Transverse colon (tissue), 4 donors: ENCODE measurements around the gene SDS. TPM values are rescaled to one million over a fixed set of nuclear protein-coding genes. Genes with fewer than 3 reads are reported as not detected.

Experiments used
- DNase-seq: peaks from one replicate; pipeline ENCODE4 v3.0.0-alpha.2; 2019
- H3K27ac ChIP-seq, 4 donors: fragments of 200-600 bp; sonication (generic); 2 replicates each; pipeline ENCODE4 v1.5.1; 2016 to 2018; ENCODE audit warnings: inconsistent platforms in 4 of 4
- H3K27me3 ChIP-seq: fragments of 200-600 bp; sonication (generic); 2 replicates; pipeline ENCODE4 v1.5.1; 2017; ENCODE audit warnings: inconsistent platforms
- H3K36me3 ChIP-seq, 4 donors: fragments of 200-600 bp; sonication (generic); 2 replicates each; pipeline ENCODE4 v1.5.1; 2017 to 2019; ENCODE audit warnings: inconsistent platforms in 4 of 4
- H3K4me1 ChIP-seq, 4 donors: fragments of 200-600 bp; sonication (generic); 2 replicates each; pipeline ENCODE4 v1.5.1; 2017 to 2020; ENCODE audit warnings: inconsistent platforms in 4 of 4
- H3K4me3 ChIP-seq, 4 donors: fragments of 200-600 bp; sonication (generic); 1 replicate in 1 of 4; 2 replicates in 3 of 4; pipeline versions ENCODE4 v1.5.1 to v1.6.1; 2017 to 2019; ENCODE audit warnings: inconsistent platforms in 4 of 4
- H3K9me3 ChIP-seq, 2 donors: fragments of 200-600 bp; sonication (generic); 2 replicates each; pipeline ENCODE4 v1.5.1; 2017 to 2019; ENCODE audit warnings: inconsistent platforms in 2 of 2
- CTCF ChIP-seq, 5 experiments: fragments of 200-600 bp in 3 of 5; fragments of 450-650 bp in 2 of 5; sonication (generic) in 3 of 5; IDR thresholded peaks; 1 replicate in 2 of 5; 2 replicates in 3 of 5; pipeline ENCODE4 v1.5.1; 2016 to 2017; ENCODE audit warnings: antibody characterized with exemption in 5 of 5, inconsistent platforms in 3 of 5, mild to moderate bottlenecking in 2 of 5, moderate library complexity in 1 of 5
- EP300 ChIP-seq: sonication (generic); formaldehyde crosslinking; IDR thresholded peaks from one replicate; pipeline ENCODE4 v1.6.1; 2017; ENCODE audit warnings: antibody characterized with exemption, low read depth
- POLR2A ChIP-seq: fragments of 450-650 bp; IDR thresholded peaks from one replicate; pipeline ENCODE4 v1.6.1; 2016; ENCODE audit warnings: antibody characterized with exemption, mild to moderate bottlenecking, moderate library complexity
- POLR2AphosphoS5 ChIP-seq, 3 donors: sonication (generic); formaldehyde crosslinking; IDR thresholded peaks; one replicate each; pipeline ENCODE4 v1.6.1; 2016; ENCODE audit warnings: antibody characterized with exemption in 3 of 3
- WGBS, 2 donors: methylation state at CpG; one replicate each; pipeline ENCODE4 v1.1.5; 2018; ENCODE audit warnings: low coverage in 1 of 2; 5-methylcytosine and 5-hydroxymethylcytosine counted together
- in situ Hi-C, 4 donors: fragments of 200-750 bp; cut with MboI; loops; one replicate each; pipeline versions ENCODE4 v1.15.0 to v1.15.1; 2017; ENCODE audit warnings: low sequenced_read_pairs in 3 of 4, low pct_ligation_motif_present in 1 of 4, low pct_unique_long_range_greater_than_20kb in 1 of 4
- intact Hi-C: fragments of 100-400 bp; cut with DNase I; formaldehyde crosslinking; loops from one replicate; pipeline ENCODE4 v1.15.1; 2023; ENCODE audit warnings: low total_unique reads
- total RNA-seq, 4 donors: library from RNA; depleted of rRNA; stranded (reverse); fragments of >200 nt; gene quantifications; one replicate each; pipeline ENCODE4 v1.1.0, GENCODE V29; 2016

Gene SDS
- total RNA-seq, 4 donors from 2014 or later, result 1.2 to 7.1 (median 5.7) TPM; not detected in 1

- 65 to 72% methylated on average over 5 to 7 of the region's 7 CpGs for WGBS, 2 donors
- no peak for DNase-seq
- intact Hi-C loops (no loop called here), in situ Hi-C loops (loop anchor here in 2 of 4 donors (25.0 kb wide), 1 partner anchor 472 kb away; no protein-coding TSS in a partner anchor)
- no peaks in the 10 kb centered on the region for H3K4me1 ChIP-seq
- no peak overlapping the region for H3K4me3 ChIP-seq
- no peak for TF ChIP-seq POLR2AphosphoS5 (IDR thresholded peaks at IDR 0.05)
- no peak for TF ChIP-seq EP300
- no peak for TF ChIP-seq POLR2A
- TF ChIP-seq CTCF (IDR thresholded peaks at IDR 0.05), result no peak
- no peak overlapping the region for H3K27ac ChIP-seq
- no peaks in the 10 kb centered on the region for H3K27me3 ChIP-seq
- no peaks in the 10 kb centered on the region for H3K9me3 ChIP-seq
- no peaks in the 10 kb centered on the region for H3K36me3 ChIP-seq
Measured at GRCh38 chr12:113440336-113440735, 36.6 kb upstream of the SDS start.

DNA sequence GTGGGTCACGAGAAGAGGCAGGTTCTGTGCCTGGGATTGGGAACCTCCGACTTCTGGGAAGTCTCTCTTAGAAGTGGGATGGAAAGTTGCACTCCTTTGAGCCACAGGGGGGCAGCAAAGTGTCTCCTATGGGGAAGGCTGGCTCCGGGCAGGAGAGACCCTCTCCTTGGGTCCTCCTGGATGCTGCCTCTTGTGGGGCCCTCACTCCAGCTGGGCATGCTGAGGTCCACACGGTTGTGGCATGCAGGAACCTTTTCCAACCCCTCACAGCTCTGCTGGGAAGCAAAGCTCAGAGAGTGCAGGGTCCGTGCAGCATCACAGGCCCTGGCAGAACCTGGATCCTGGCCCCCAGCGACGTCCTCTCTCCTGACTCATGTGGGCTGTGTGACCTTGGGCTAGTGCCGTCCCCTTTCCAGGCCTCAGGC is 35.9 kb upstream of the SDS start:
- H3K36me3 ChIP-seq, result no peaks in the 10 kb centered on the region
- 29 to 60% methylated on average over 4 to 8 of the region's 8 CpGs for WGBS, 2 donors
- DNase-seq, result no peak
- no peak overlapping the region for H3K4me3 ChIP-seq
- no peaks in the 10 kb centered on the region for H3K27me3 ChIP-seq
- no peaks in the 10 kb centered on the region for H3K4me1 ChIP-seq
- in situ Hi-C loops (loop anchor here in 2 of 4 donors (10.0 to 25.0 kb wide), 2 partner anchors 245 to 473 kb away; no protein-coding TSS in a partner anchor), intact Hi-C loops (no loop called here)
- TF ChIP-seq POLR2AphosphoS5 (IDR thresholded peaks at IDR 0.05), result no peak
- peak in 4 of 5 experiments; percentile 23 to 41 (median 34) for TF ChIP-seq CTCF (IDR thresholded peaks at IDR 0.05)
- no peak for TF ChIP-seq EP300
- no peaks in the 10 kb centered on the region for H3K9me3 ChIP-seq
- H3K27ac ChIP-seq, result no peak overlapping the region

DNA sequence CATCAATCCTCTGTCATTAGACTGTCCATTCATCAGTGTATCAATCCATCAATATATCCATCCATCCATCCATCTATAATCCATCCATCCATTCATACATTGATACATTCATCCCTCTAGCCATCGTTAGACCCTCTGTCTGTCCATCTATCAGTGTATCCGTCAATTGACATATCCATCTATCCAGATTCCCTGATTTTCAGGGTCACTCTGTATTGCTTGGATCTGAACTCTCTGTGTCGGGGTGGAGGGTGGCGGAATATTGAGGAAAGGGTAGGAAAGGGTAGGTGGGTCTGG is 35.6 kb upstream of the SDS start:
- 37 to 70% methylated on average over 3 to 4 of the region's 4 CpGs for WGBS, 2 donors
- in situ Hi-C loops, result loop anchor here in 2 of 4 donors (10.0 to 25.0 kb wide), 2 partner anchors 244 to 473 kb away; no protein-coding TSS in a partner anchor
- DNase-seq, result no peak

DNA sequence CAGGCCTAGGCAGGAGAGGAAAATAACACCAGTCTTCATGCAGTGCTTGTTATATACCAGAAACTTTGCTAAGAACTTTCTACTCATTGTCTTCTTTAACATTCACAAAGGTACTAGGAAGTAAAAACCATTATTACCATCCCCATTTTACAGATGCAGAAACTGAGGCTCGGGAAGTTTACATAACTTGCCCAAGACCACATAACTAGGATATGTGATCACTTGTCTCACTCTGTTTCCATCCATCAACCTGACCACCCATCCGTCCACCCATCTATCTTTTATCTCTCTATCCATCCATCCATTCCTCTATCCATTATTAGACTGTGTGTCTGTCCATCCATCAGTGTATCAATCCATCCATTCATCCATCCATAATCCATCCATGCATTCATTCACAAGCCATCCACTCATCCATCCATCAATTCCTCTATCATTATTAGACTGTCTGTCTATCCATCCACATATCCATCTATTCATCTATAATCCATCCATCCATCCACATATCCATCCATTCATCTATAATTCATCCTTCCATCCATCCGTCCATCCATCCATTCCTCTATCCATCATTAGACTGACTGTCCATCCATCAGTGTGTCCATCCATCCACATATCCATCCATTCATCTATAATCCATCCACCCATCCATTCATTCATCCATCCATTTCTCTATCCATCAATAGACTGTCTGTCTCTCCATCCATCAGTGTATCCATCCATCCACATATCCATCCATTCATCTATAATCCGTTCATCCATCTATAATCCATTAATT is 35.0 kb upstream of the SDS start:
- Histone ChIP-seq H3K36me3 (no peaks in the 10 kb centered on the region), H3K27ac (no peak overlapping the region), H3K4me1 (no peaks in the 10 kb centered on the region), H3K4me3 (no peak overlapping the region), H3K9me3 (no peaks in the 10 kb centered on the region), H3K27me3 (no peaks in the 10 kb centered on the region)
- intact Hi-C loops, result no loop called here
- in situ Hi-C loops, result loop anchor here in 2 of 4 donors (10.0 to 25.0 kb wide), 2 partner anchors 244 to 474 kb away; no protein-coding TSS in a partner anchor
- TF ChIP-seq EP300 (no peak), POLR2A (no peak), POLR2AphosphoS5 (IDR thresholded peaks at IDR 0.05) (no peak), CTCF (IDR thresholded peaks at IDR 0.05) (no peak)
- 69 to 73% methylated on average over 3 to 4 of the region's 4 CpGs for WGBS, 2 donors
- no peak for DNase-seq

More for the DNA sequence above, 35.6 kb upstream of the SDS start:
- TF ChIP-seq POLR2A, result no peak
- Histone ChIP-seq H3K36me3 (no peaks in the 10 kb centered on the region), H3K27ac (no peak overlapping the region), H3K4me1 (no peaks in the 10 kb centered on the region), H3K27me3 (no peaks in the 10 kb centered on the region), H3K9me3 (no peaks in the 10 kb centered on the region), H3K4me3 (no peak overlapping the region)
- intact Hi-C loops, result no loop called here
